ENCODE results near the gene RHD.
"Not testable (repeated sequence)": the region's sequence is repeated elsewhere in the genome, so short reads cannot be mapped to it uniquely, and the experiment has no call there.

Gene RHD

GRCh38 chr1:25272238-25272637, at the start of gene RHD:
TSS of gene RHD (plus strand) at chr1:25272509. CDS start at chr1:25272548, 39 bp downstream.
- DNase-seq (ENCODE audit: low read depth): not testable (repeated sequence)

DNA sequence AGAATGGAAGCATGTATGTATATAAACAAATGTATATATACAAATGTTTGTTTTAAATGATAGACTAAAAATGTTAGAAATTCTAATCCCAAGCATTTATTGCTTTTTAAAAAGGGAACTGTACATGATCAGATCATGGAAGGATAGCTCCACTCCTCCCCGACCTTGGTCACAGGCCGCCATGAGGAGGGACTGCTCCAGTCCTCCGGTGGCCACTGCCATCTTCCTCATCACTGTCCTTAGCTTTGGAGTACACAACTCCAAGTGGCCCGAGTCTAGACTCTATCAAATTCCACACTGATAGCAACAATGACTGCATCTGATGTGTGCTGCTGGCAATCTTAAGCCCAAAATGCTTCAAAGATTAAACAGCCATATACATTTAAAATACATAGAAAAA, 49.7 kb upstream of the RHD start:
- no peak for DNase-seq (ENCODE audit: low read depth)

DNA sequence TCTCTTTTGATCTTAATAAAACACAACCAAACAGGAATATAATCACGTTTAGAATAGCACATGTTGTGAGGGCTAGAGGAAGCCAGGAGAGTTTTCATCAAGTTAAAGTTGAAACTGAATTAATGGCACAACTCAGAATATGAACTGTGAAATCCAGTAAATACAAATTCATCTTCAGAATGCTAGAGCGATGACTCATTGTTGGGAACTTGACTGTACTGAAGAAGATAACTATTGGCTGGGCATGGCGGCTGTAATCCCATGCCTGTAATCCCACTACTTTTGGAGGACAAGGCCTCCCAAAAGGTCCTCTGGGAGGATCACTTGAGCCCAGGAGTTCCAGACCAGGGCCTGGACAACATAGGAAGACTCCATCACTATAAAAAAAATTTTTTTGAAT, 48.8 kb upstream of the RHD start:
- DNase-seq (ENCODE audit: low read depth): no peak

DNA sequence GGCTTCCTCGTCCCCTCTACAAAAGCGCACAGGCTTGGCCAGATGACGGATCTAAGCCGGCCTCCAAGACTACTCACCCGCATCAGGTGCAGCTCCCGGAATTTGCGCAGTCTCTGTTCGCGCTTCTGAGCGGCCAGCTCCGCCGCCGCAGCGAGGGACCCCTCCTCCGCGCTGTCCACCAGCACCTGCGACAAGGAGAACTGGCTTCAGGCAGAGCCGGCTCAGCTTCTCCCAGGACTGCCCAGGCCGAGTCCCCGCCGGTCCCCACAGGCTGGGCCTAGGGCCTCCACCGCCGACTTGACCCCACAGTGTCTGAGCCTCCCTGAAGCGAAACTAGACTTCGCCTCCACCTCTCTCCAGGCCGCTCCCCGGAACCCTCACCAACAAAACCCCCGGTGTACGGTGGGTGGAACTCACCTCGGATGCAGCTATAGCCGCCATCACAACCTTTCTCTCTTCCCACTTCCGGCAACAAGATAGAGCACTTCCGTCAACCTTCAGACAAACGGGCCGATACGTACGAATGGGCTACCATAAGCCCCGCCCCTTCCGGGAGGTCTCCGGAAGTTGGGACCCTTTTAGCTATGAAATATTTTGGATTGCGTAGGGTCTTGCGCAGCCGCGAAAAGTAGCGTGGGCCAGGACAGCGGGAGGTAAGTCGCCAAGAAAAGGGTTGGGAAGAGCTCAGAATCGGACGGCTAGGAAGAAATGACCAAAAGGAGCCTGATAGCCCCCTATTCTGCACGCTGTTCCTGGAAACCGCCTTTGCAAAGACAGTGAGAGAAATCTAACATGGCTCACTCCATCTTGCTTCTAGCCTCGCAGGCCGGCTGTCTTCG, 40.1 kb upstream of the RHD start, which contains the start of gene SYF2:
Gene SYF2, minus strand, starts transcription at position 476 of the 839 bp plus-strand sequence. Its CDS starts 35 bp downstream, at position 441.
- peak; percentile 97 for DNase-seq (ENCODE audit: low read depth)

GRCh38 chr1:25232866-25233784, 39.2 kb upstream of the RHD start:
- DNase-seq (ENCODE audit: low read depth): peak; percentile 99

DNA sequence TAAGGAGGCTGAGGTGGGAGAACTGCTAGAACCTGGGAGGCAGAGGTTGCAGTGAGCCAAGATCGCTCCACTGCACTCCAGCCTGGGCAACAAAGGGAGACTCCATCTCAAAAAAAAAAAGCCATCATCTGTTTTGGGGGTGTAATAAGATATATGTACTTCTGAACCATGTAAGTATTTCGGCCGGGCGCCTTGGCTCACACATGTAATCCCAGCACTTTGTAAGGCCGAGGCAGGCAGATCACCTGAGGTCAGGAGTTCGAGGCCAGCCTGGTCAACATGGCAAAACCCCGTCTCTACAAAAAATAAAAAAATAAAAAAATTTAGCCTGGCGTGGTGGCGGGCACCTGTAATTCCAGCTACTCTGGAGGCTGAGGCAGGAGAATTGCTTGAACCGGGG, 36.9 kb upstream of the RHD start:
- not testable (repeated sequence) for DNase-seq (ENCODE audit: low read depth)

GRCh38 chr1:25236261-25236660, 36.0 kb upstream of the RHD start:
- not testable (repeated sequence) for DNase-seq (ENCODE audit: low read depth)

- no peak for DNase-seq (ENCODE audit: low read depth)
Observed at GRCh38 chr1:25238046-25238445, 34.3 kb upstream of the RHD start.

- peak; percentile 96 for DNase-seq (ENCODE audit: low read depth)
Observed at GRCh38 chr1:25239681-25240541, 32.4 kb upstream of the RHD start.

- no peak for DNase-seq (ENCODE audit: low read depth)
Observed at GRCh38 chr1:25243907-25244306, 28.4 kb upstream of the RHD start.

DNA sequence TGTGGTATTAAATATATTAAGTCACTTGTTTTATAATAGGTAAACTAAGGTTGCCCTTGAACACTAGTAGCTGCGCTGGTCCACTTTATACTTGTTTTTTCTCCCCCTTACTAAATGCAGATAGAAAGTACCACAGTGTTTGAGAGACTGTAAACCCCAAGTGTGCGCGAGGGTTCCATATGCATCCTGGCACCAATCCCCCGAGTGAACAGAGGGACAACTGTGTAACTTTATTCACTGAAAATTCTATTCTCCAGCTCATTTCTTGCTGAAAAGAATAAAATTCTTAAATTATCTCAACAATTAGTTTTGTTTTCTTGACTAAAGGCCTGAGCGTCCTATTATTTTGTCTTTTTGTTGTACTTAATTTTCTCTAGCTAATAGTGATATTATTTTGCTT, 26.9 kb upstream of the RHD start:
- DNase-seq (ENCODE audit: low read depth): no peak

- DNase-seq (ENCODE audit: low read depth): no peak
Observed at GRCh38 chr1:25245809-25246599, 26.3 kb upstream of the RHD start.

DNA sequence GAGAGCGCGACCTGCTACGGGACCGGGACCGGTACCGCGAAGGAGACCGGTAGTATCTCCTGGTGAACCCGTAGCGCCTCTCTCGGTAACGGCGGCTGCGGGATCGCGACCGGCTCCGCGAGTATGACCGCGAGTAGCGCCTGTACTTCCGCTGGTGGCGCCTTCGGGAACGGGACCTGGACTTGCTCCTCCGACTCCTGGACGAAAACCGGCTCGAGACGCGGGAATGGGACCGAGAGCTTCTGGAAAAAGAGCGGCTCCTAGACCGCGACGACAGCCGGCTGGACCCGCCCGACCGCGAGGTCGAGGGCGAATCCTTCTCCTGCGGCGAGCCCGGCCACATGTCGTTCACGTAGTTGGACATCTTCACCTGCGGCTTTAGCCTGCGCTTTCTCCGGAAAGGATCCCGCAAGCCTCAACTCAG, 25.7 kb upstream of the RHD start:
- DNase-seq (ENCODE audit: low read depth): no peak

DNA sequence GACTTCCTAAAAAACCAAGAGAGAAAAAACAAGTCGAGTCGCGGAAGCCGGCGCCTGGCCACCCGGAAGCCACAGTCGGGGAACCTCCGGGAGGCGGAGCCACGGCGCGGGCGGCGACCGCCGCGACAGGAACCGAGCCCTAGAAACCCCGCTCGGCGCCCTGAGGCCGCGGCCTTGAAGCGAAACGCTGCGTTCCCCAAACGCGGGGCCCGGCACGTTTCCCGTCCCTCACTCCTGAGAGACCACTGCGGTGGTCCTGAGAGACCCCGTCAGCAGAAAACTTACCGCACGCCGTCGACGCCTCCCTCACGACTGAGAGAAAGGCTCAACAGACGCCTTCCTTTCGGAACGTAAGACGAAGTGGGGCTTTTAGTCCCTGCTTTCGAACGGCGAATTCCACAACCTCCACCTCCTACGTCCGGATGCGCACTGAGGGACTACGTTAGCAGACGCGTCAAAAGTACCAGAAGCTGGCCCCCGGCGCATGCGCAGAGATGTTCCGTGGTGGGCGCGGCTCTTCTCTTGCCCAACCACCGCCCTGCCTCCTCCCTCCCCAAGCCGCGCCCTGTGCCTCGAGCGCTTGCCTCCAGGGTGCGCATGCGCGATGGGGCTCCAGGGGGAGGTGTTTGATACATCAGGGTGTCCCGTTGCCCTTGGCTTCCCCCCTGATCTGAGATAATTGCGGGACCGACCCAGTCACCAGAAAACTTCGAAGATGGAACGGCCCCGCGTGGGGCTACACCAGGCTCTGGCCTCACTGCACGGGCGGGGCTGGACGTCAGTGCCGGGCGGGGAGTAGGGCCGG, 25.1 kb upstream of the RHD start, which contains the start of gene RSRP1:
Gene RSRP1, minus strand, starts transcription at position 431 of the 805 bp plus-strand sequence. CDS start 491 bp downstream, outside the sequence.
- DNase-seq (ENCODE audit: low read depth): peak; percentile 99

DNA sequence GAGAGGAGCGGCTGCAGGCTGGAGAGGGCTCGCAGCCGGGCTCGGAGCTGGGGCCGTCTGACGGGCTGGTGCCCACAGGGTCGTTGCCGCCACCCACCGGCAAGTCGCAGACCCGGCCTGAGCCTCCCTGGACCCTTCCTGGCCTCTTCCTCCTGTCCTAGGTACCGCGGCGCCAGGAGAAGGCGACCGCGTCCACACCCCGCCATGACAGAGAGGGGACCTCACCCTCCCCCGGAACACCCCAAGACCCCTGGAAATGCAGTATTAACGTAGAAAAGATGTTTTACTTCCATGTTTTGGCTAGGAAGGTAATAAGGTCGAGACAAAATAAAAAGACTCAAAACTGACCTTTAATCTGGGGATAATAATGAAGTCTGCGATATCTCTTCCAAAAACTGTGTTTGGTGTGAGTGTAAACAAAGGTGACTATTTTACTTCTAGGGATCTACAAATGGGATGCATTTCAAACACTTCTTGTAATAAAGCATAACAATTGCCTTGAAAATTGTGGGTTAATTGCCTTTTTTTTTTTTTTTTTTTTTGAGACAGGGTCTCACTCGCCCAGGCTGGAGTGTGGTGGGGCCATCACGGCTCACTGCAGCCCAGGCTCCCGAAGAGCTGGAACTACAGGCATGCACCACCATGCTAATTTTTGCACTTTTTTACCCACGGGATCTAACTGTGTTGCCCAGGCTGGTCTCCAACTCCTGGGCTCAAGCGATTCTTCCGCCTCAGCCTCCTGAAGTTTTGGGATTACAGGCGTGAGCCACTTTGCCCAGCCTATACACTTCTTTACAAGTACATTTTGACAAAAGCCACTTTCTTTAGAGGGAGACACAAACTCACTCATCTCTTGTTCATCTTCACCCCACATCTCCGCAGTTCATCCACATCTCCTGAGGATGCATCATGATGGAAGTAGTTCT, 24.2 kb upstream of the RHD start:
- peak; percentile 87 for DNase-seq (ENCODE audit: low read depth)

GRCh38 chr1:25253911-25254310, 18.4 kb upstream of the RHD start:
- DNase-seq (ENCODE audit: low read depth): no peak

- DNase-seq (ENCODE audit: low read depth): no peak
Observed at GRCh38 chr1:25255706-25256577, 16.4 kb upstream of the RHD start.

GRCh38 chr1:25256578-25256965, 15.7 kb upstream of the RHD start:
- no peak for DNase-seq (ENCODE audit: low read depth)

Data from CMK (cell line).